NCI-H2081 (cell line): ENCODE measurements around the gene LIMS1.
"Not testable (repeated sequence)": the region's sequence is repeated elsewhere in the genome, so short reads cannot be mapped to it uniquely, and the experiment has no call there.

Source experiments
- DNase-seq, 2 experiments: peaks; one replicate each; lab custom pipeline; 2025; lab: John Stamatoyannopoulos, UW

Gene LIMS1

DNA sequence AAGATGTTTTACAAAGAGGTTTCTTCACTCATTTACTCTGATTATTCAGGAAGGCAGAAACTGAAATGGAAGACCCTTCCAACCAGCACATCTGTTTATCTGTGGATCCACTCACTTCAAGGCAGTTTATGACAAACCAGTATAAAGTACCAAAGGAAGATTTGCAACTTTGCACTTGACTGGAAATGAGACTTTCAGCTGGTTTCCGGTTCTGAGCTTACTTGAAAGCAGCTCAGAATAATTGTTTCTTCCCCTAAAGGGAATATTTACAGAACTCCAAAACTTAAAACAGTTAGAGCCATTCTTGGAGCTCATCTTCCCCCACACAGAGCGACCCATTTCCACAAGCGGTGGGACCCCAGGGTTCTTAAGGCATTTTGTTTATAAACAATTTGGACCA is 129.8 kb downstream of the LIMS1 start:
- not testable (repeated sequence) for DNase-seq

GRCh38 chr2:108664979-108665378 is 130.7 kb downstream of the LIMS1 start:
- not testable (repeated sequence) for DNase-seq

DNA sequence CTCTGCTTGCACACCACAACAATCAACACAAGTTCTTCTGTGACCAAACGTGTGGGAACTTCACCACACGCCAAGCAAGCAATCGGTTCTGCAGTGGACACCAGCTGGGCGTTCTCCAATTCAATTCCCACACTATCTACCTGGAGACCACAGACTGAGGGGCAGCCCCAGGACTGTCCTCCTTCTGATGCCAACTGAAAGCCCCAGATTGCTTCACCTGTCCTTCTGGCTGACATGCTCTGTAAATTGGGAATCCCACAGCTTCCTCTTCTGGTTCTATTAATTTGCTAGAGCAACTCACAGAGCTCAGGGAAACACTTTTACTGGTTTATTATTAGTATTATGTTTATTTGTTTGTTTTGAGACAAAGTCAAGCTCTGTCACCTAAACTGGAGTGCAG is 131.7 kb downstream of the LIMS1 start:
- not testable (repeated sequence) for DNase-seq

GRCh38 chr2:108667140-108667539 is 132.9 kb downstream of the LIMS1 start:
- DNase-seq, result not testable (repeated sequence)

GRCh38 chr2:108670282-108670681 is 136.0 kb downstream of the LIMS1 start:
- not testable (repeated sequence) for DNase-seq

DNA sequence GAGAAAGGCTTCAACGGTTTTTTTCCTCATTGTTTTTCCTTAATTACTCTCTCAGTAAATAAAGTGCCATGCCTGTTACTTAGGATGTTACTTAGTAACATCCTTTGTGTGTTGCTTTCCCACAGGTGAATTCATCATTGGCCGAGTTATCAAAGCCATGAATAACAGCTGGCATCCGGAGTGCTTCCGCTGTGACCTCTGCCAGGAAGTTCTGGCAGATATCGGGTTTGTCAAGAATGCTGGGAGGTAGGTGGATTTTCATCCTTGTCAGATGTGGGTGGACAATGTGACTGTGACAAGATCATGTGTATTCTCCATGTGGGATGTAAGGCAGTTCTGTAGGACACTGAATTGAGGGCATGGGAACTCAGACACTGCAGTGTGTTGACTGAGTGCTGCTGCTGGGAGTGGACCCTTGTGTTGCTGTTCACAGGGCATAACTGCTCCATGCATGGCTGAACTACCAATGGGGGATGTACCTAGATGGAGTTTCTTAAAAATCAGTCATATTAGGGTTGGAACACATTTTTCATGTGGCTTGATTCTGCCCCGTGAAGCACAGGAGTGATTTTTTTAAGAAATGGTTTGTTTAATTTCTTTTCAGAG is 138.0 kb downstream of the LIMS1 start:
- DNase-seq, result not testable (repeated sequence)

DNA sequence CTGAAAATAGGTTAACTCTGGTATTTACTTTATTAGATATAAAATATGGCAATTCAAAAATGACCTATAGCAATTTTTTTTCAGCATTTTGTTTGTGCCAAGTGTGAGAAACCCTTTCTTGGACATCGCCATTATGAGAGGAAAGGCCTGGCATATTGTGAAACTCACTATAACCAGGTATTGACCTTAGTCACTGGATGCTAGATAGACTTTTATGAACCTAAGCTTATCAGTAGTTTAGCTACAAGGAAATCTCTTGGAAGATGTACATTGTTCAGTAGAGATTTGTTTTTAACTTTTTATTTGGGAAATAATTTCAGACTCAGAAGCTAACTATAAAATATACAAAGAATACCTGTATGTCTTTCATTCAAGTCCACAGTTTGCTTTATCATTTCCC is 142.3 kb downstream of the LIMS1 start:
- DNase-seq, result not testable (repeated sequence)

- peak in 1 of 2 experiments; percentile 17 for DNase-seq
These were observed 143.0 kb downstream of the LIMS1 start for GRCh38 chr2:108677239-108677744.

- peak in 1 of 2 experiments; percentile 82 for DNase-seq
These were observed 144.0 kb downstream of the LIMS1 start for GRCh38 chr2:108678198-108678651.

GRCh38 chr2:108680805-108681204 is 146.5 kb downstream of the LIMS1 start:
- not testable (repeated sequence) for DNase-seq

- DNase-seq, result peak; percentile 40 to 89
These were observed 154.8 kb downstream of the LIMS1 start for GRCh38 chr2:108688818-108689756.

DNA sequence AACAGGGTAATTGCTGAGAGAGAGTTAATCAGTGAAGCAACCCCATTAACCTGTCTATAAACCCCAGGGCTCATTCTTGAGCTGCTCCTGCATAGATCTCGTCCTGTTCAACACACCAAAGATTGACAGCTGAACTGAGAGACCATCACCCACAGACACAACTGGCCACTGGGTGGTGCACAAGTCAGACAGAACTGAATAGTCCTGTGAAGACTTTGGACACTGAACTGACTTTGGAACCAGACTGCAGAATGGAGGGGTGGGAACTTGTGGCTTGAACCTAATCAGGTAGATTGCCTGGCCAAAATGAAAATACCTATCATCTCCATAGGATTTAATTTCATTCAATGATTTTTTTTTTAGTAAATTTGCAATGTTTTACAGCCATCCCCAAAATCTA is 155.7 kb downstream of the LIMS1 start:
- not testable (repeated sequence) for DNase-seq

DNA sequence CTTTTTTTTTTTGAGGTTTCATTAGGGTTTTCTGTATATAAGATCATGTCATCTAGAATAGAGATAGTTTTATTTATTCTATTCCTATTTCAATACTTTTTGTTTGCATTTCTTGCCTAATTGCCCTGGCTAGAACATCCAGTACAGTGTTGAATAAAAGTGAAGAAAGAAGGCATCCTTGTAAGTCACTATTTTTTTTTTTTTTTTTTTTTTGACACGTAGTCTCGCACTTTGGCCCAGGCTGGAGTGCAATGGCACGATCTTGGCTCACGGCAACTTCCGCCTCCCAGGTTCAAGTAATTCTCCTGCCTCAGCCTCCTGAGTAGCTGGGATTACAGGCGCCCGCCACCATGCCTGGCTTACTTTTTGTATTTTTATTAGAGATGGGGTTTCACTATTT is 157.2 kb downstream of the LIMS1 start:
- no peak for DNase-seq

GRCh38 chr2:108701208-108701607 is 166.9 kb downstream of the LIMS1 start:
- no peak for DNase-seq

DNA sequence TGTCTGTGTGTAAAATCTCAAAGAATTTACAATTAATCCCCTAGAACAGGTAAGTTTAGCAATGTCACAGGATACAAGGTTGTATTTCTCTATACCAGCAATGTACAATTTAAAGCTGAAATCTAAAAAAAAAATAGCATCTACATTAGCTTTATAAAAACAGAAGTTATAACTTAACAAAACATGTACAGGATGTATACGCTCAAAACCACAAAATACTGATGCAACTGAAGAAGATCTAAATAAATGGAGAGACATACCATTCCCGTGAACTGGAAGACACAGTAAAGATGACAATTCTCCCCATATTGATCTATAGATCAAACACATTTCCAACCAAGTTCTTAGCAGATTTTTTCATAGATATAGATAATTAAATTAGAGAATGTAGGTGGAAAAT is 167.5 kb downstream of the LIMS1 start:
- no peak for DNase-seq

DNA sequence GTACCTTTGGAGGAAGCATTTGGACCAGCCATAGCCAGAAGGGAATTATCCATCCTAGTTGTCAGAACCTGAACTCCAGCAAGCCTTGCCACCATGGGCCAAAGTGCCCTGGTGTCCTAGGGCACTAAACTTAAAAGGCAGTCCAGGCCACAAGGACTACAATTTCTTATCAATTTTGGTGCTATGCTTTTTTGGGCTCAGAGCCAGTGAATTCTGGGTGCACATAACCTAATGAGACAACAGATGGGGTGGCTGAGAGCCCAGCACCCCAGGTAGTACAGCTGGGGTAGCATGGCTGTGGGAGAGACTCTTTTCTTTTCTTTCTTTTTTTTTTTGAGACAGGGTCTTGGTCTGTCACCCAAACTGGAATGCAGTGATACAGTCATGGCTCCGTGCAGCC is 170.6 kb downstream of the LIMS1 start:
- no peak for DNase-seq

GRCh38 chr2:108707300-108707699 is 173.0 kb downstream of the LIMS1 start:
- no peak for DNase-seq

GRCh38 chr2:108716971-108717370 is 182.7 kb downstream of the LIMS1 start:
- not testable (repeated sequence) for DNase-seq

- peak; percentile 96 to 99 for DNase-seq
These were observed 185.1 kb downstream of the LIMS1 start, which contains the start of gene RANBP2 for GRCh38 chr2:108719149-108720044. Gene RANBP2 (plus strand): TSS chr2:108719482. CDS start chr2:108719607, 125 bp downstream.

DNA sequence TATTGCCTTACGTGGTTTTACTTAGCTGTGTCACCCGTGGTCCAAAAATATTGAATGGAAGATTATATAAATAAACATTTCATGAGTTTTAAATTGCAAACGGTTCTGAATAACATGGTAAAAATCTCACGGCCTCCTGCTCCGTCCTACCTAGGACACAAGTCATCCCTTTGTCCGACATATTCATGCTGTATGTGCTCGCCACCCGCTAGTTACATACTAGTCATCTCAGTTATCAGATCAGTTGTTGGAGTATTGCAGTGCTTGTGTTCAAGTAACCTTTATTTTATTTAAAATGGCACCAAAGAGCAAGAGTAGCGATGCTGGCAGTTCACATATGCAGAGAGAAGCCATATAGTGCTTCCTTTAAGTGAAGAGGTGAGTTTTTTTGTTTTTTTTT is 191.8 kb downstream of the LIMS1 start:
- not testable (repeated sequence) for DNase-seq

DNA sequence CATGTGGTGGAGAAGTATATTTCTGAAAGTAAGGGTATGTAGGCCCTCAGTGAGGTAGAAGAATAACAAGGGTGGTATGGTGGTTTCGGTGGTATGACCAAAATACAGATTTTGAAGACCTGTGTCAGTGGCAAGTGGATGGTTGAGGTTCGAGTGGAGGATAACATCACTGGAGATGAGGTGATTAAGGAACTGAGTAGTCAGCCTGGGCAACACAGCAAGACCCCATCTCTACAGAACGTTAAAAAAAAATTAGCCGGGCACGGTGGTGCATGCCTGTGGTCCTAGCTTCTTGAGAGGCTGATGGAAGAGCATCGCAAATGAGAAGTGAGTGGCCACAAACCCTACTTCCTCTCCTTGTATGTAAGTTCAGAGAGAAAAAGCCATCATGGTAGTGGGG is 200.4 kb downstream of the LIMS1 start:
- not testable (repeated sequence) for DNase-seq
